ENCODE data around the gene PTK7.
"Not testable (repeated sequence)": the region's sequence is repeated elsewhere in the genome, so short reads cannot be mapped to it uniquely, and the experiment has no call there.

PTK7 gene

GRCh38 chr6:43075670-43076463, at the start of gene PTK7:
TSS of gene PTK7 (plus strand) at chr6:43076314. CDS start at chr6:43076489, 175 bp downstream.
- no peak for DNase-seq (ENCODE audit: low read depth)

- DNase-seq (ENCODE audit: low read depth), result no peak
Measured at GRCh38 chr6:43026365-43026764, 49.7 kb upstream of the PTK7 start.

DNA sequence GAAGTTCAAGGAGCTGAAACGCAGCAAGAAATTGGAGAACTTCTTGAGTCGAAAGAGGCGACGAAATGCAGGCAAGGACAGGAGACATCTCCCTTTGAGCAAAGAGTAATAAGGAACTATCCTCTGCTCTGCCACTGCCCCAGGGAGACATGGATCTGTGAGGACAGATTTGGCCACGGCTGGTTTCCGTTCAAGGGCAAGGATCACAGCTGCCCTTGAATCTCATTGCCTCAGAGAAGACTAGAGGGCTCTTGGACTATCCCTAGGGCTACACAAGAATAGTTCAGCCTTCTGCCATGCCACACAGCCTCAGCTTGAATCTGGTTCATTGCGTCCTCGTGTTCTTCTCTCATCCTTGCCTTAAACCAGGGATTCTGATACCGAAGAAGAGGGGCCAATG, 47.0 kb upstream of the PTK7 start:
- DNase-seq (ENCODE audit: low read depth), result no peak

DNA sequence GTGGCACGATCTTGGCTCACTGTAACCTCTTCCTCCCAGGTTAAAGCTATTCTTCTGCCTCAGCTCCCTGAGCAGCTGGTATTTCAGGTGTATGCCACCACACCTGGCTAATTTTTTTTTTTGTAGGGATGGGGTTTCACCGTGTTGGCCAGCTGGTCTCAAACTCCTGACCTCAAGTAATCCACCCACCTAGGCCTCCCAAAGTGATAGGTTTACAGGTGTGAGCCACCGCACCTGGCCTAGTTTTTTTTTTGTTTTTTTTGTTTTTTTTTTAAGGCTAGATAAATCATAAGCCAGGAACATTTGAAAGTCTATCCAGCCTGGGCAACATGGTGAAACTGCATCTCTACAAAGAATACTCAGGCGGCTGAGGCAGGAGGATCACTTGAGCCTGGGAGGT, 43.8 kb upstream of the PTK7 start:
- no peak for DNase-seq (ENCODE audit: low read depth)

GRCh38 chr6:43033496-43034189, 42.5 kb upstream of the PTK7 start:
- no peak for DNase-seq (ENCODE audit: low read depth)

GRCh38 chr6:43034190-43034525, 42.0 kb upstream of the PTK7 start:
- no peak for DNase-seq (ENCODE audit: low read depth)

- DNase-seq (ENCODE audit: low read depth), result no peak
Measured at GRCh38 chr6:43035495-43036194, 40.5 kb upstream of the PTK7 start.

- no peak for DNase-seq (ENCODE audit: low read depth)
Measured at GRCh38 chr6:43036712-43037111, 39.4 kb upstream of the PTK7 start.

DNA sequence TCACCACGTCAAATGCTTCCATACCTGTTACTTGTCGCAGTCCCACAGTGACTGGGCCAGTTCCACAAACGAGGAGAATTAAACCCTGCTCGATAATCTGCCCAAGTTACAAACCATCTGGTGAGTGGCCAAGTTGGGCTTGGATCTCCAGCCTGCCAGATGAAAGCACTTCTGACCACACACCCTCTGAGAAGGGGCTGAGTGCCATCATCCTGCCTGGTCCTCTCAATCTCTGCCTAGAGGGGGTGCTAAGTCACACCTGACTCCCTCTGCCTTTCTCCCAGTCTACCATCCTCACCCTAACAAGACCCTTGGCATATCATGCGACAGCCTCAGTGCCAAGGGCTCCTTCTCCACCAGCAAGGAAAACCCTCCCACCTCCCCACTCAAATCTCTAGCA, 38.9 kb upstream of the PTK7 start:
- no peak for DNase-seq (ENCODE audit: low read depth)

DNA sequence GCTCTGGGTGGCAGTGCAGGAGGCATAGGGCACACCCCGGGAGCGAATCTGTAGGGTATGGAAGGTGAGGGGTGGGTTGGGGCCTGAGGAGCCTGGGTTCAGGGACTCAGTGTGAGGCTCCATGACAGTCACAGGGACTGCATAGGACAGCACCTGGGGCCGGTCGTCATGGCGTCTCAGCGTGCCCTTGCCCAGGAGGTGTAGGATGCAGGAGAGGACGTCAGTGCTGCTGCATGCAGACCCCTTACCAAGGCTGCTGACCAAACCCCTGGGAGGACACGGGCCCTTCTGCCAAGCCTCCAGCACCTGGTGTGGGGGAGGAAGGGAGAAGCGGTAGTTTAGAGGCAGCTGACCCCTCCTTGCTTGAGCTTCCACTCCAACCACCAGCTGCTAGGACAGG, 38.4 kb upstream of the PTK7 start:
- no peak for DNase-seq (ENCODE audit: low read depth)

DNA sequence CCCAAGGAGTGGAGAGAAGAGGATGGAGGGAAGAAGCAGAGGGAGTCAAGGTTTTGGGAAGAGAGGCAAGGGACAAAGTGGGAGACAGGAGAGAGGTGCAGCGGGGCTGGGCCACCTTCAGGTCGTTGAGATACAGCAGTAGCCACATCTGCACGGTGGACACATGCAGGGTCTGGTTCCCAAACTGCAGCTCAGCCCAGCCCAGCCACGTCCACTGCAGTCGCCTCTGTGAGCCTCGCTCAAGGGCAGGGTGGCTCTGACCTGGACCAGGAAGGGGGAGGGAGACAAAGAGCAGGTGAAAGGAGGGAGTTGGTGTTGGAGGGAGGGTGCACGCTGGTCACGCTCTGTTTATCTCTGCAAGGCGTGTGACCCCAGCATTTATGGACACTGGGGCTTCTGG, 37.4 kb upstream of the PTK7 start:
- DNase-seq (ENCODE audit: low read depth), result no peak

DNA sequence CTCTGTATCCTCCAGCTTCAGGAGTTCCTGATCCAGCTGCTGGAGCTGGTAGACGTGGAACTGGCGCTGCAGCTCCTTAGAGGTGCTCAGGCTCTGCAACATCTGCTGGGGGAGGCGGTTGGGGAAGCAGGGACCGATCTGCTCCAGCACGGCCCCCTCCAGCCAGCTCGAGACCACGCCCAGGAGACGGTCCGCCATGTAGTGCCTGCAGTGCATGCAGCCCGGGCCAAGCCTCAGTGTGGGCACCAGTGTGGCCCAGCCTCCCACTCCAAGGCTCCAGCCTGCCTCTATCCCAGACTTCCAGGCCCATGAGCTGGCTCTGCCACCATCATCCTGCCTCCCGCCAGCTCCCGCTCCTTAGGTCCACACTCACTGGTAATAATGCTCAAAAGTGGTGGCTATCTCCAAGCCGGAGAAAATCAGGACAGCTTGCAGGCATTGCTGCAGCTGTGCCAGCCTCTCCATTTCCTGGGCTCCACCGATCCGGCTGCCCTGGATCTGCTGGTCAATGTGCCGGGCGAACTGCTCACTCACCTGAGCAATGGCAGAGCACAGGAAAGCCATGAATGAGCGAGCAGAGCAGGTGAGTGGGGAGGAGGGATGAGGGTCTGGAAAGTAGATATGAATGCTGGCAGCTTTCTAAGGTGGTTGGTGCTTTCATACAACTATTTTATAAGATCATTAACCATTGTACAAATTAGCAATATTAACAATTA, 35.4 kb upstream of the PTK7 start:
- DNase-seq (ENCODE audit: low read depth), result no peak

DNA sequence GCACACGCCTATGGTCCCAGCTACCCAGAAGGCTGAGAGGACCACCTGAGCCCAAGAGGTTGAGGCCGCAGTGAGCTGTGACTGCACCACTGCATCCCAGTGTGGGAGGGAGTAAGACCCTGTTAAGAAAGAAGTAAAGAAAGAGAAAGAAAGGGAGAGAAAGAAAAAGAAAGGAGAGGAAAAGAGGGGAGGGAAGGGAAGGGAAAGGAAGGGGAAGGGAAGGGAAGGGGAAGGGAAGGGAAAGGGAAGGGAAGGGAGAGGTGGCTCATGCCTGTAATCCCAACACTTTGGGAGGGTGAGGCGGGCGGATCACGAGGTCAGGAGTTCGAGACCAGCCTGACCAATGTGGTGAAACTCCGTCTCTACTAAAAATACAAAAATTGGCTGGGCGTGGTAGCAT, 34.6 kb upstream of the PTK7 start:
- DNase-seq (ENCODE audit: low read depth), result not testable (repeated sequence)

- DNase-seq (ENCODE audit: low read depth), result no peak
Measured at GRCh38 chr6:43043310-43043709, 32.8 kb upstream of the PTK7 start.

DNA sequence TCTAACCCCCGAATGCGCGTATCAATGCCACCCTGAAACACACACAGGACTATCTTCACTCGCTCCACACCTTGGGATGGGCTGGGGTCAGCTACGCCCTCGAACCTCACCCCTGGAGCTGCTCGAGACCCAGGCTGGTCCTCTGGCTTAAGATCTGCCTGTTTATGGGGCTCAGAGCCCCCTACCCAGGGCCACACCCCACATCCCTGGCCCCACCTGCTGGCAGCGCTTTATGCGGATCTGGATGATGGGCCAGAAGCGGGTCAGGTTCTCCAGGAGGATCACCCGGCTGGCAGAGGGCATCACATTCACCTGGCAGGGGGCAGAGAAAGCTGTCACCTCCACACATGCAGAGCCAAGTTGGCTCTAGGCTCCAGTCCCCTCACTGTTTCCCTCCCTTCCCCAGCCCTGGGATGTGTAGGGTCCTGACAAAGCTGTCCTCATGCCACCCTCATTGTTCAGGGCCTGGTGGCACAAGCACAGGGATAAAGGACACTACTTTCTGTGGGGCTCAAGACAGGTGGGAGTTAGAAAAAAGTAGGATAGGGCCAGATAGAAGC, 30.7 kb upstream of the PTK7 start:
- DNase-seq (ENCODE audit: low read depth), result no peak

GRCh38 chr6:43047998-43048397, 28.1 kb upstream of the PTK7 start:
- DNase-seq (ENCODE audit: low read depth), result no peak

DNA sequence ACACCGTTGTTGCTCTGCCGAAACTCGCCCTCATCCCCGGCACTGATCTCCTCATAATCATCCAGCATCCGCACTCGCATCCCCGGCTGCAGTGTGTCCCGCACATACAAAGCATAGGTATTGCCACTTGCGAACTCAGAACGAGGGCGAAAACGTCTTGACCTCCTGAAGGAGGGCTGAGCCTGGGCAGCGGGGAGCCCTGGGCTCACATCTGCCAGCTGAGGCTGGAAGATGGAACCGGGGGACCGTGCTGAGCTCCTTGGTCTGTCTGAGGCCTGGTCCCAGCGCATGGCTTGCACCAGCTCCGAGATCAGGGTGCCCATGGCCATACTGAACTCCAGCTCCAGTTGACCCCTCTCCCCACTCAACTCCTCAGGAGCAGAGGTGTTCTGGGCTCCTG, 25.1 kb upstream of the PTK7 start:
- no peak for DNase-seq (ENCODE audit: low read depth)

- DNase-seq (ENCODE audit: low read depth), result no peak
Measured at GRCh38 chr6:43052225-43052841, 23.8 kb upstream of the PTK7 start.

DNA sequence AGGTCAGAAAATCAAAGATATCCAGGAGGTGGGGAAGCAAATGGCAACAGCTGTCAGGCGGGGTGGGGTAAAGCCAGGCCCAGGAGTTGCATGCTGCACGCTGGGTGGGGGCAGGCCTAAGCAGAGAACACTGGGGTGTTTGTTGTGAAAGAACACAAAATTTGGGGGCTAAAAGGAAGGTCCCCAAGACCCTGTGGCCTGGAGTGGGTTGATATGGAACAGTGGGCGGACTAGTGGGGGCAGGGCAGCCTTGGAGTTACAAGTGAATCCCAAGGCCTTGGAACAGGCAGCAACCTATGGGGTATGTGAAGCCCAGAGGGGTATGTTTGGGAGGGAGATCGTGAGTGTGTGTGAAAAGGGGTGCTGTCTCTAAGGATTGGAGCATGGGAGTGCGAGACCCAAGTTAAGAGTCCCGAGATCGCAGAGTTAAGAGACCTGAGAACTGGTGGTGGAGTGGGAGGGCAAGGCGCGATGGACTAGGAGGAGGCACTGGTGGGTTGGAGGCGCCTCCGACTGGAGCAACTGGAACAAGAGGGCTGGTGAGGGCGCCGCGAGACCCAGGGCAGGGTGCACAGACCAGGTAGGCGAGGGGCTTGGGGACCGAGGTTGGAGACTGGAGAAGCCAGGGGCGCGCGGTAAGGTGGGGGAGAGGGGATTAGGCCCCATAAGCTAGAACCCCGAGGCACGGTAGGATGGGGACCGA, 23.1 kb upstream of the PTK7 start:
- no peak for DNase-seq (ENCODE audit: low read depth)

DNA sequence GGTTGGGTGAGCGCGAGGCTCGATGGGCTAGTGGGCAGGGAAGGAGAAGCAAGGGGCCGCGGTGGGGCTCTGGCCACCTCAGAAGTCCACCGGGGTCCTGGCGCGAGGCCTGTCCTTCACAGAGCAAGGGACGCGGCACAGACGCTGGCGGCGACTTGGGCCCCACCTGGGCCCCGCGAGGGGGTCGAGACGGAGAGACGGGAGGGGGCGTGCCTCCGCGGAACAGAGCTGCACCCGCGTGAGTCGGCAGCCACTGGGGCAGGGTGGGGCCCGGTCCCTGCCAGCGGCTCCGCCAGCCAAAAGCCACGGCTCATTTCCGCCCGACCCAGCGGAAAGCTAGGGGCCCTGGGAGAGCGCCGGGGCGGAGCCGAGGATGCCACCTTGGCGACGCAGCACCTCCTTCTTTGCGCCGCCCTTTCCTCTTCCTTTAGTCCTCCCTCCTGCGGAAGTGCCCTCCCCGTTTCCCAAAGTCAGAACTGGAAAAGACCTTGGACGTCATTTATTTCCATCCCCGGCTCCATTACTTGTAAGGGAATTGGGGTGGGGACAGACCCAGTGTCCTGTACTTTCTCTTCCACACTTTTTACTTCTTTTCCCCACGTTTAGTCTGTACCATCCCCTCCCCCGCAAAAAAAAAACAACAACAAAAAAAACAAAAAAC, 22.4 kb upstream of the PTK7 start, which contains the start of gene CUL7:
Gene CUL7, minus strand, starts transcription at position 307 of the 661 bp plus-strand sequence. CDS start 1,063 bp downstream, outside the sequence.
- DNase-seq (ENCODE audit: low read depth), result peak; percentile 84

Data from stimulated activated CD8-positive, alpha-beta memory T cell treated with anti-CD3 and anti-CD28 coated beads, Interleukin-12 subunit alpha, Interleukin-12 subunit beta, amount 100 ng/mL, for 1 hour (primary cell).